ENCODE measurements around the gene CERS6.

The CERS6 gene

DNA sequence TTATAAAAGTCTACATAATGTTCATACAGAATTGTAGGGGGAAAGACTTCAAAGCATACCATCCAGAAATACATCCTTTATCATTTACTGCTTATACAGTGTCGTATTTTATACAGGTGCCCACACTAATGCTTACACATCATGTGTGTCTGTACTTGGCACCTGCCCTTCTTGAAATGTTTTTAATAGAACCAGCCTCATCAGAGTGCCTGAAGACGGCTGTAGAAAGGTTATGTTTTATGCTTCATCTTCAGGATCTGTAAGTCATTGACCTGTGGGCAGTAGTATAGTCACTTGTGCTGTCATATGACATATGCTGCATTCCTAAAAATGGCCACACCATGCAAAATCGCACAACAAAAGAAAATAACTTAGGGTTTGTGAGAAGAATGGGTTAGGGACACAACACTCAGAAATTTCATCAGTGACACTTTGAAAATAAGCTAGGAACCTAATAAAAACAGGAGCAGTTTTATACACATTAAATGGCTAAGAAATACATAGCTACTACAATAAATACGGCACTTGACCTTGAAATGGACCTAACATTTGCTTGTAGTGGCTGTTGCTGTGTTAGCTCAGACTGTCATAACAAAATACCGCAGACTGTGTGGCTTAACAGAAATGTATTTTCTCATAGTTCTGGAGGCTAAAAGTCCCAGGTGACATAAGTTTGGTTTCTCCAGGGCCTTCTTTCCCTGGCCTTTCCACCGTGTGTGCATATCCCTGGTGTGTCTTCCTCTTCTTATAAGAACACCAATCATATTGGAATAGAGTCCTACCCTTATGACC is 112.6 kb downstream of the CERS6 start:
- DNase-seq (ENCODE audit: low spot score): no peak

DNA sequence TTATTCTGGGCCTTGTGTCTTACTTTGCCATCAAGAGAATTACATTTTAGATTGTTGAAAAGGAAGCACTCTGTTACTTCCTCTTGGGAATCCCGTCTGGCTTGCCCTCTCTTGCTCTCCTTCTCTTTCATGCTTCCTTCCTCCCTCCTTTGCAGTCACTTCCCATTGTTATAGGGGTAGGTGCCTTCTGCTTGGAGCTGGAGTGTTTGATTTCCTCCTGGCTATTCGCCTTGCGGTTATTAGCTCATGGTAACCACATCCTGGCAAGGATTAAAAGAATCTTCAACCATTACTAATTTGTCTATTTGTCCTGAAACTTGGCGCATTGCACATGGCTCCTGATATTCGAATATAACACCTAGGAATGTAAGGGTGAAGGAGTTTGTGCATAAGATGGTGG is 115.0 kb downstream of the CERS6 start:
- DNase-seq (ENCODE audit: low spot score): no peak

DNA sequence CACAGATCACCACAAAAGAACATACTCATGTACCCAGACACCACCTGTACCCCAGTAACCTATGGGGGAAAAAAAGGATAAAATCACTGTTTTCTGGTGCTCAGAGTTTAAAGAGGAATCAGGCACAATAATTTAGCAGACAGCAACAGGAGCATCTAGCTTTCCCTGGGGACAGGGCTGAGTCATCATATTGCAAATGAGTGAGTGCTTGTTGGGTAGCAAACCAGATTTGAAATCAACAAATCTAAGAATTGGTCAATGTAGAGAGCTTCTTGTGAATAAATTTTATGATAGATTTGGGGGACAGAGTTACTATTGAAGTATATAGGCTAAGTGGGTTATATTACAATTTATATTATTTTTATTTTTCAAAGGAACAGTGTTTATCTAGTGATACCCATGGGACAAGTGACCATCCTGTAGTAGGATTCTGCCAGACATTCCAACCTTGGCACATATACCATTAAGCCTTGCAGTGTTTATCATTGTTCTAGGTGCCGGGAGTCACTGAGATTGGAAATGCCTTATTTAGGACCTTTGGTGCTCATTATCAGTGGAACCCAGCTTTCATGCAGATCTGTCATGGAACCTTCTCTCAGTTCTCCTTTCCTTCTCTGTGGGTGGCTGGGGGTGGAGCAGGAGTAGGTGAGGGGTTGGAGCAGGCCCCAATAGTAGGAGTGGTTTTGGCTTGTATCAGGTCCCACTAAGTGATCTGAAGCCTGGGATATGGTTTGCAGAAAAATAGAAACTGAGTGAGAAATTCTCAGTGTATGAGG is 117.2 kb downstream of the CERS6 start:
- DNase-seq (ENCODE audit: low spot score): no peak

- no peak for DNase-seq (ENCODE audit: low spot score)
Observed at GRCh38 chr2:168574856-168575630, 119.0 kb downstream of the CERS6 start.

DNA sequence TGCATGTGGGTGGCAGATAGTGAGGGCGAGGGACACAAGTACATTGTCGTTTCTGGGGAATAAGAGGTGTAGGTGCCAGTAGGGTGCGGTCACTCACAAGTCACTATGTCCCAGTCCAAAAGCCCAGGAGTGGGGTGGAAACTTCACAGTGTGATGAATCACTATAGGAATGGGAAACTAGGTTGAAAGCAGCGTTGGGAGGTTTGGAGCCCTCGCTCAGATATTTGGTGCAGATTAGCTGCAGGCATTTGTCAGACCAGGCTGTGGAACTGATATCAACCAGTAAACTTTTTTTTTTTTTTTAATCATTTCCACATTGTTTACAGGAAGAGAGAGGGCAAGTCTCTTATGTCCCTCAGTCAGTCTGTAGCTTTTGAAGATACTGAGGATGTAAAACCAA is 121.8 kb downstream of the CERS6 start:
- DNase-seq (ENCODE audit: low spot score): no peak

- no peak for DNase-seq (ENCODE audit: low spot score)
Observed at GRCh38 chr2:168583064-168583709, 127.1 kb downstream of the CERS6 start.

- DNase-seq (ENCODE audit: low spot score): no peak
Observed at GRCh38 chr2:168583710-168584521, 127.8 kb downstream of the CERS6 start.

DNA sequence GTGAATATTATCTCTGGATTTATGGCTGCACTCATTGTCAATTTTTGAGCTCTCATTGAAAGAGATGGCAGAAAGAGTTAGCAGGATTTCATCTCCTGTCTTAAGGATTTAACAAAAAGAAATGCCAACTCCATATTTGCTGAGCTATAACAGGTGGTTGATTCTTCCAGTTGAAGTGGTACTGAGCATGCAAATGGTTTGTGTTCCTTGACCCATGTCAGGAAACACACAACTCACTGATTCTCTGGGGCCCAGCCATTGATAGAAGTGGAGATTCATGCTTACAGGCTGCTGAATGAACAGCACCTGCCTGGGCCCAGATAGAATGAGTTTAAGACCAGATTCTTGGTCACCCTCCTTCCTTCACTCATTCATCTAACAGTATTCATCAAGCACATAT is 128.8 kb downstream of the CERS6 start:
- DNase-seq (ENCODE audit: low spot score): no peak

- DNase-seq (ENCODE audit: low spot score): no peak
Observed at GRCh38 chr2:168585700-168586099, 129.6 kb downstream of the CERS6 start.

GRCh38 chr2:168587307-168587706 is 131.2 kb downstream of the CERS6 start:
- DNase-seq (ENCODE audit: low spot score): peak; percentile 33

DNA sequence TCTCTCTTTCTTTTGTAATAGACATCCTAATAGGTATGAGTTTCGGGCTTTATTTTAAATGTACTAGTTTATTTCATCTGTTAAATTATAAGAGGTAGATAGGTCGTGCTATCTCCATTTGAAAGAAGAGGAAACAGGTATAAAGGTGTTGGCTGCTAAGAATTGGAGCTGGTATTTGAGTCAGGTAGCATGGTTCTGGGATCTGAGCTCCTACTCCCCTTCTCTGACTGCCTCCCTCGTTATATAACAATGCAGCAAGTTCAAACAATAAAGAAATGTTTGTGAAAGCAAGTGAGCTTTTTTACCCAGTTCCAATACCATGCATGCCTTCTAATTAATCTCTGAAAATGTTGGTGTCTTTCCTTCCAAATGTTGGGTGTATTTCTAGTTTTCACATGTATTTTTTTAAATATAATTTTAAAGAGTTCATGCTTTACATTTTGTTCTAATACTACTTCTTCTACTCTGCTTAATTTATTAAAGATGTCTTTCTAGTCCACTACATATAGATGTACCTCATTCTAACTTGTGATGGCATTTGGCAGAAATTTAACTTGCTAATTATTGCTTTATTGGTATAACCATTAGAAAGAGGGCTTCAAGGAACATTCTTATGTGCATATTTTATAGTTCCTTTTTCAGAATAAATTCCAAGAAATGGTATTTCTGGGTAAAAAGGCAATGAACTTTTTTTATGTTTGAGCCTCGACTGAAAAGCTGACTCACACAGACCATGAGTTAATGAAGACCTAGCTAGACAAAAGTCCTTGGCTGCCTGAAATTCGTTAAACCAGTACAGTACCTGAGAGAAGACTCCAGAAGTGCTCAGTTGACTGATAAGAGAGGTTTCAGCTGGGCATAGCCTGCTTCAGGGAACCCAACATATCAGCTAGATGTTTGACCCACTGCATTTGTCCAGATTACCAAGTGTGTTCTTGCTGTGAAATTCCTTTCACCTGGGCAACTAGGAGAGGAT is 133.5 kb downstream of the CERS6 start:
- DNase-seq (ENCODE audit: low spot score): no peak

GRCh38 chr2:168592181-168592831 is 136.2 kb downstream of the CERS6 start:
- DNase-seq (ENCODE audit: low spot score): no peak

DNA sequence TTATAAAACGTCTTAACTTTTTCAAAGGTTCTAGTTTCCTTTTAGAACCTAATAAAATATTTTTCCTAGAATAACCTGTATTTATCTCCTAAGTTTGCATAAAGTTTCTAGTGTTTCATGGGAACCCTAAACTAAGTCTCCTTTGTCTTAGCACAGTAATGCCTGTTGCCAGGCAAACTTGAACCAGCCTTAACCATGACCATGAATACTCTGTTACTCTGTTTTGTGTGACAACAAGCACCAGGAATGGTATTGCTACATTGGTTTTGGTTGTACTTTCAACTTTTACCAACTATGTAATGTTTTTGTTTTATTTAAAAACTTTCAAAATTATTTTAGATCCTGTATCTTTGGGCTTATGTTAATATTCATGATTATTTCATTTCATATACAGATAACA is 137.6 kb downstream of the CERS6 start:
- DNase-seq (ENCODE audit: low spot score): no peak

DNA sequence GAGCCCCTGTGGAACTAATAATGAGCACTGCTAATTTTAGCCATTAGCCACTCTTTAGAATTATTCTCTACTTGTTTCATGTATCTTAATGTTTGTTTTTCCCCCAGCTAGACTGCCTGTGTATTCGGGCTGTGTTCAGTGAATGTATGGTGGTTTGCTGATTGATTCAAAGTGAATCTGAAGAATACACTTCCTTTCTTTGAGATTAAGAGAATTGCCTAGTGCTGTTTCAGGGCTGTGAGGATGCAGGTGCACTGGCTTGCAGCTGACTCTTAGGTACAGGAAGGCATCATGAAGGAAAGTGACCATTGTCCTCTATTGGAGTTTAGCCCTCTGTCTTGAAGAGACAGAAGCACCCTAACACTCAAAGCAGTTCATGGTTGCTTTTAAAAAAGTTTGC is 138.7 kb downstream of the CERS6 start:
- no peak for DNase-seq (ENCODE audit: low spot score)

DNA sequence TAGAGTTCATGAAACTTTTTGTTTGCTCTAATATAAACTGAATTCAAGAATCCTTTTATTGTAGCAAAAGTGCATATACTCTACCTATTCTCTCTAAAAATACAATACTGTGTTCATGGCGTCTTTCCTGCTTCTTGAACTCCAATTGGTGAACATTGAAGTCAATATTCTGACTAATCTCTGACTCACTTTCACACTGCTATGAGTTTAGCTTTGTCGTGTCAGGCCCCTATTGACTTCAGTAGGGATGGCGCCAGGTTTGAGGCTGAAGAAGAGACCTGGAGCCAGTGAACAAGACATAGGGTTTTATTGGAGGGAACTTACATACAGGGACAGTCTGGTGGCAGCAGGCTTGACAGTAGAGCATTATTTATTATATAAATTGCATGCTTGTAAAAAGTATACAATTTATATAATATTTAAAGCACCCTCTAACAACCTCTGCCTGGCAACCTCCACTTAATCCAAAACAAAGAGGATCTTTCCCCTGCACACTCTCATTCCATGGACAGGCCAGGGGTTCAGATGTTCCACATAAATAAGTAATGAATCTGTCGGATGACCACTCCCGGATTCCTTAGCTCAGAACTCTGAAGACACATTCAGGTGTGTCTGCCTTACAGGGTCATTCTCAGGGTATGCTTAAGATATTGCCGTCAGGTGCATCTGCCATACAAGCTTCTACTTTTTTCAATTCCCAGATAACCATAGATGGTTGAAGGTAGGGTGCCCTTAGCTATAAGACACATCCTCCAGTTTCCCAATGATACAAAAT is 141.0 kb downstream of the CERS6 start:
- no peak for DNase-seq (ENCODE audit: low spot score)

DNA sequence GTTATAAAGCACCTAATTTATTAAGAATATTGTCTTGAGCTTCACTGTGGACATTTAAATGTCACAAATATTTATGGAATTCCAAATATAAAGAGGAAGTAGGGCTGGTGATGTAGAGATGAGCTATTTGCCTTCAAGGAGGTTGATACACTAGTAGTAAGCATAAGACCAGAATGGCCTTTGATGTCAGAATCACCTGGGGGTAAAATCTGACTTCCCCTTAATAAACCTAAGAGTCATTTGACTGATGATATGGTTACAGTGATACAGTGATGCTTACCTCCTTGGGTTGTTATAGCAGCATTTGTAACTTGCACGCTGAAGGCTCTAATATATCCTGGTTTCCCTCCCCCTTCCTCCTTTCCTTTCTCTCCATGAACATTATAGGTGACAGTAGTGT is 143.7 kb downstream of the CERS6 start:
- no peak for DNase-seq (ENCODE audit: low spot score)

DNA sequence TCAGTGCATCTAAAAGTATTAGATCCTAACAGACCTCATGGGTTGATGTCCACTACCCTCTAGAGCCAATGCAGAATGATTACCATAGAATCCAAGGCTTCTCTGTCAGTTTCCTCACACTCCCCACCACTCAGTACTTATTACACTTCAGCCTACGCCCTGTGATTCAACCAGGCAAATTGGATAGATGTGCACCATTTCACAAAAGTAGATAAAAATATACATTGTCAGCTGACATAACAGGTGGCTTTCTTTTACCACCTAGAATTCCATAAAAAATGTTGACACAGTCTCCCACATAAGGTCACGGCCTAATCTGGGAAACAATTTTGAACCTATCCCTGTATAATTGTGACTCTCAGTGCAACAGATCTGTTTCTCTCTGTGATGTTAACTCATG is 144.9 kb downstream of the CERS6 start:
- no peak for DNase-seq (ENCODE audit: low spot score)

GRCh38 chr2:168601741-168602140 is 145.7 kb downstream of the CERS6 start:
- DNase-seq (ENCODE audit: low spot score): no peak

GRCh38 chr2:168602379-168602778 is 146.3 kb downstream of the CERS6 start:
- DNase-seq (ENCODE audit: low spot score): no peak
